Skin epidermis (tissue), 12 donors: Measurements from ENCODE around the gene ARHGEF5.
A peak's percentile ranks its signal among the peaks of the same experiment; 100 is the strongest.
"Not testable (repeated sequence)": the region's sequence is repeated elsewhere in the genome, so short reads cannot be mapped to it uniquely, and the experiment has no call there.

Source experiments
- H3K27ac ChIP-seq, 21 experiments: fragments of 200-600 bp; sonication (generic) in 11 of 21; one replicate each; pipeline ENCODE4 v1.5.0; 2020; ENCODE audit warnings: mild to moderate bottlenecking in 3 of 21, inconsistent platforms in 2 of 21, moderate library complexity in 2 of 21
- H3K4me3 ChIP-seq, 7 experiments: fragments of 200-600 bp; sonication (generic) in 2 of 7; one replicate each; pipeline ENCODE4 v1.5.0; 2020; ENCODE audit warnings: inconsistent platforms in 2 of 7, mild to moderate bottlenecking in 2 of 7, moderate library complexity in 1 of 7

ARHGEF5 gene

GRCh38 chr7:144415858-144416257, 60.7 kb downstream of the ARHGEF5 start:
- H3K4me3 ChIP-seq: no peak overlapping the region
- H3K27ac ChIP-seq: peak overlapping the region in 1 of 21 experiments; percentile 21

- no peak overlapping the region for H3K4me3 ChIP-seq
- peak overlapping the region in 1 of 21 experiments; percentile 21 for H3K27ac ChIP-seq
Measured at GRCh38 chr7:144416341-144416740, 61.1 kb downstream of the ARHGEF5 start.

- peak overlapping the region in 1 of 21 experiments; percentile 21 for H3K27ac ChIP-seq
- H3K4me3 ChIP-seq: not testable (repeated sequence)
Measured at GRCh38 chr7:144418931-144419330, 63.7 kb downstream of the ARHGEF5 start.

GRCh38 chr7:144427539-144427938, 72.3 kb downstream of the ARHGEF5 start:
- H3K27ac ChIP-seq, H3K4me3 ChIP-seq: not testable (repeated sequence)

GRCh38 chr7:144428431-144428830, 73.2 kb downstream of the ARHGEF5 start:
- no peak overlapping the region for H3K4me3 ChIP-seq
- H3K27ac ChIP-seq: no peak overlapping the region
